GM19397 (cell line): ENCODE measurements around the gene BICRA.

ENCODE experiments used
- ATAC-seq: cut with Tn5 transposase; IDR thresholded peaks from one replicate; pipeline ENCODE4 v1.9.1; 2021; ENCODE audit warnings: mild to moderate bottlenecking, moderate library complexity; ENCODE audit not compliant: unreplicated experiment

BICRA gene

GRCh38 chr19:47686679-47687450 lies 77.9 kb downstream of the BICRA start:
- ATAC-seq, result no peak

GRCh38 chr19:47687906-47688305 lies 79.0 kb downstream of the BICRA start:
- no peak for ATAC-seq

- ATAC-seq, result no peak
These were observed 82.2 kb downstream of the BICRA start for GRCh38 chr19:47691090-47691489.

GRCh38 chr19:47691782-47692181 lies 82.8 kb downstream of the BICRA start:
- ATAC-seq, result no peak

GRCh38 chr19:47693489-47693888 lies 84.6 kb downstream of the BICRA start:
- ATAC-seq, result no peak

- no peak for ATAC-seq
These were observed 85.0 kb downstream of the BICRA start for GRCh38 chr19:47693903-47694302.

GRCh38 chr19:47694466-47695273 lies 85.7 kb downstream of the BICRA start:
- no peak for ATAC-seq

GRCh38 chr19:47695533-47696262 lies 86.8 kb downstream of the BICRA start:
- no peak for ATAC-seq

GRCh38 chr19:47696635-47697034 lies 87.7 kb downstream of the BICRA start:
- ATAC-seq, result no peak

- ATAC-seq, result no peak
These were observed 89.1 kb downstream of the BICRA start for GRCh38 chr19:47697863-47698609.

GRCh38 chr19:47698631-47699359 lies 89.9 kb downstream of the BICRA start:
- no peak for ATAC-seq

GRCh38 chr19:47699360-47699917 lies 90.5 kb downstream of the BICRA start:
- ATAC-seq, result no peak

- ATAC-seq, result no peak
These were observed 92.2 kb downstream of the BICRA start for GRCh38 chr19:47700934-47701716.

- no peak for ATAC-seq
These were observed 93.0 kb downstream of the BICRA start for GRCh38 chr19:47701717-47702552.

- ATAC-seq, result no peak
These were observed 93.7 kb downstream of the BICRA start for GRCh38 chr19:47702671-47703070.

- no peak for ATAC-seq
These were observed 94.4 kb downstream of the BICRA start for GRCh38 chr19:47703301-47703700.

GRCh38 chr19:47704024-47704423 lies 95.1 kb downstream of the BICRA start:
- ATAC-seq, result no peak

GRCh38 chr19:47704656-47705055 lies 95.7 kb downstream of the BICRA start:
- ATAC-seq, result no peak
